Panc1 (cell line): ENCODE results near the gene E2F3.
"Not testable (repeated sequence)": the region's sequence is repeated elsewhere in the genome, so short reads cannot be mapped to it uniquely, and the experiment has no call there.

Experiments
- POLR2AphosphoS5 ChIP-seq: IDR thresholded peaks from 2 replicates; pipeline ENCODE4 v1.6.1; 2012; ENCODE audit warnings: mild to moderate bottlenecking, low read depth, low read length, moderate library complexity
- REST ChIP-seq, 2 experiments: IDR thresholded peaks; 2 replicates each; pipeline ENCODE4 v1.6.1; 2011 to 2012; ENCODE audit warnings: low read depth in 2 of 2, control low read depth in 1 of 2, low read length in 1 of 2, mild to moderate bottlenecking in 1 of 2, moderate library complexity in 1 of 2; ENCODE audit not compliant: insufficient read depth in 1 of 2
- TCF7L2 ChIP-seq: IDR thresholded peaks from 2 replicates; pipeline ENCODE4 v1.6.1; 2011; ENCODE audit warnings: mild to moderate bottlenecking, low read depth, low read length, inconsistent platforms
- TF ChIP-seq, protein P1 (sequence below): fragments of 450-650 bp; IDR thresholded peaks from 2 replicates; pipeline ENCODE4 v1.5.1; 2017; ENCODE audit warnings: mild to moderate bottlenecking

DNA sequence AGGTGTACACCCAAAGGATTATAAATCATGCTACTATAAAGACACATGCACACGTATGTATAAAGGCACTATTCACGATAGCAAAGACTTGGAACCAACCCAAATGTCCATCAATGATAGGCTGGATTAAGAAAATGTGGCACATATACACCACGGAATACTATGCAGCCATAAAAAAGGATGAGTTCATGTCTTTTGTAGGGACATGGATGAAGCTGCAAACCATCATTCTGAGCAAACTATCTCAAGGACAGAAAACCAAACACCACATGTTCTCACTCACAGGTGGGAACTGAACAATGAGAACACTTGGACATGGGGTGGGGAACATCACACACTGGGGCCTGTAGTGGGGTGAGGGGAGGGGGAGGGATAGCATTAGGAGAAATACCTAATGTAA, 123.5 kb downstream of the E2F3 start:
- TF ChIP-seq, protein P1, sequence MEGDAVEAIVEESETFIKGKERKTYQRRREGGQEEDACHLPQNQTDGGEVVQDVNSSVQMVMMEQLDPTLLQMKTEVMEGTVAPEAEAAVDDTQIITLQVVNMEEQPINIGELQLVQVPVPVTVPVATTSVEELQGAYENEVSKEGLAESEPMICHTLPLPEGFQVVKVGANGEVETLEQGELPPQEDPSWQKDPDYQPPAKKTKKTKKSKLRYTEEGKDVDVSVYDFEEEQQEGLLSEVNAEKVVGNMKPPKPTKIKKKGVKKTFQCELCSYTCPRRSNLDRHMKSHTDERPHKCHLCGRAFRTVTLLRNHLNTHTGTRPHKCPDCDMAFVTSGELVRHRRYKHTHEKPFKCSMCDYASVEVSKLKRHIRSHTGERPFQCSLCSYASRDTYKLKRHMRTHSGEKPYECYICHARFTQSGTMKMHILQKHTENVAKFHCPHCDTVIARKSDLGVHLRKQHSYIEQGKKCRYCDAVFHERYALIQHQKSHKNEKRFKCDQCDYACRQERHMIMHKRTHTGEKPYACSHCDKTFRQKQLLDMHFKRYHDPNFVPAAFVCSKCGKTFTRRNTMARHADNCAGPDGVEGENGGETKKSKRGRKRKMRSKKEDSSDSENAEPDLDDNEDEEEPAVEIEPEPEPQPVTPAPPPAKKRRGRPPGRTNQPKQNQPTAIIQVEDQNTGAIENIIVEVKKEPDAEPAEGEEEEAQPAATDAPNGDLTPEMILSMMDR: not testable (repeated sequence)
- TF ChIP-seq TCF7L2; REST (IDR thresholded peaks at IDR 0.05; ENCODE audit: insufficient read depth in 1 of 2, low read depth in 2 of 2, low read length in 1 of 2); POLR2AphosphoS5: not testable (repeated sequence)
